Keratinocyte (primary cell): ENCODE measurements around the gene EMC10. TPM values are rescaled to one million over a fixed set of nuclear protein-coding genes. Genes with fewer than 3 reads are reported as not detected.

ENCODE experiments used
- DNase-seq: peaks from one replicate; pipeline ENCODE4 v3.0.0-alpha.2; 2011; ENCODE audit warnings: low read depth, missing footprints, low spot score
- FAIRE-seq: peaks from 2 replicates; lab custom pipeline; 2011; peaks lifted over from hg19 to GRCh38; lab: Jason Lieb, UNC
- H2AFZ ChIP-seq: 2 replicates; pipeline ENCODE4 v1.6.0; 2012; ENCODE audit warnings: low read length, control low read depth, inconsistent platforms; ENCODE audit not compliant: control insufficient read depth
- H3K27ac ChIP-seq: 2 replicates; pipeline ENCODE4 v1.5.1; 2011; ENCODE audit warnings: low read length; ENCODE audit not compliant: control insufficient read depth, insufficient read depth
- H3K27me3 ChIP-seq: 3 replicates; pipeline ENCODE4 v1.6.0; 2011; ENCODE audit warnings: low read length; ENCODE audit not compliant: control insufficient read depth, insufficient read depth; ENCODE audit errors: extremely low read depth
- H3K36me3 ChIP-seq, 2 experiments: 2 replicates in 1 of 2; 3 replicates in 1 of 2; pipeline ENCODE4 v1.5.1; 2011; ENCODE audit warnings: low read length in 2 of 2, mild to moderate bottlenecking in 1 of 2; ENCODE audit not compliant: control insufficient read depth in 2 of 2, insufficient read depth in 2 of 2; ENCODE audit errors: extremely low read depth in 1 of 2
- H3K4me1 ChIP-seq: 3 replicates; pipeline ENCODE4 v1.5.1; 2011; ENCODE audit warnings: low read length; ENCODE audit not compliant: control insufficient read depth, insufficient read depth; ENCODE audit errors: extremely low read depth
- H3K4me2 ChIP-seq: 3 replicates; pipeline ENCODE4 v1.6.0; 2011; ENCODE audit warnings: low read depth, low read length; ENCODE audit not compliant: control insufficient read depth, insufficient read depth; ENCODE audit errors: extremely low read depth
- H3K4me3 ChIP-seq, 3 experiments: fragments of 200-600 bp in 1 of 3; sonication (generic) in 1 of 3; 2 replicates in 2 of 3; 3 replicates in 1 of 3; pipeline ENCODE4 v1.5.1; 2011 to 2016; ENCODE audit warnings: low read length in 3 of 3, mild to moderate bottlenecking in 3 of 3, control low read depth in 2 of 3, inconsistent platforms in 1 of 3, low read depth in 1 of 3, mixed read lengths in 1 of 3, mixed run types in 1 of 3, moderate library complexity in 1 of 3; ENCODE audit not compliant: control insufficient read depth in 2 of 3, insufficient read depth in 2 of 3; ENCODE audit errors: extremely low read depth in 1 of 3
- H3K79me2 ChIP-seq: 2 replicates; pipeline ENCODE4 v1.6.0; 2012; ENCODE audit warnings: low read length; ENCODE audit not compliant: control insufficient read depth, insufficient read depth
- H3K9ac ChIP-seq: 3 replicates; pipeline ENCODE4 v1.6.0; 2011; ENCODE audit warnings: low read length; ENCODE audit not compliant: control insufficient read depth, insufficient read depth; ENCODE audit errors: extremely low read depth
- H3K9me1 ChIP-seq: 3 replicates; pipeline ENCODE4 v1.6.0; 2011; ENCODE audit warnings: low read length; ENCODE audit not compliant: control insufficient read depth, insufficient read depth; ENCODE audit errors: extremely low read depth
- H3K9me3 ChIP-seq: 2 replicates; pipeline ENCODE4 v1.5.1; 2012; ENCODE audit warnings: low read depth, low read length; ENCODE audit not compliant: control insufficient read depth
- H4K20me1 ChIP-seq: 3 replicates; pipeline ENCODE4 v1.6.0; 2011; ENCODE audit warnings: low read length; ENCODE audit not compliant: control insufficient read depth, insufficient read depth; ENCODE audit errors: extremely low read depth
- EZH2 ChIP-seq: IDR thresholded peaks from one replicate; pipeline ENCODE4 v1.6.1; 2012; ENCODE audit warnings: inconsistent platforms, mild to moderate bottlenecking, low read length, moderate library complexity
- dilution Hi-C: fragments of 300-500 bp; cut with MboI; formaldehyde crosslinking; loops from one replicate; pipeline ENCODE4 v1.7.0; 2020; ENCODE audit warnings: low sequenced_read_pairs; ENCODE audit not compliant: extremely low pct_ligation_motif_present
- polyA plus RNA-seq, 5 experiments: library from polyadenylated mRNA; depleted of rRNA in 3 of 5; stranded (reverse) in 3 of 5; stranded (forward) in 1 of 5; unstranded in 1 of 5; fragments of >200 nt; gene quantifications; 1 replicate in 1 of 5; 2 replicates in 3 of 5; 3 replicates in 1 of 5; pipeline versions ENCODE4 v1.2.1 to v1.2.3, GENCODE V29; 2011 to 2012; ENCODE audit warnings: missing spikeins in 2 of 5, low read depth in 1 of 5, low replicate concordance in 1 of 5
- TF ChIP-seq, protein P1 (sequence below), 3 experiments: IDR thresholded peaks in 1 of 3; conservative IDR thresholded peaks in 1 of 3; optimal IDR thresholded peaks in 1 of 3; 2 replicates in 2 of 3; 3 replicates in 1 of 3; pipeline versions ENCODE3 to v1.5.1; 2011; ENCODE audit warnings: low read length in 3 of 3, mild to moderate bottlenecking in 3 of 3, moderate library complexity in 2 of 3, control low read depth in 1 of 3, inconsistent platforms in 1 of 3; ENCODE audit not compliant: insufficient read depth in 2 of 3; ENCODE audit errors: extremely low read depth in 1 of 3

Gene EMC10
- polyA plus RNA-seq, 1 donor (not counting 4 experiments of a cell fraction or from before 2014, with no cell fraction given), result 26.7 TPM

GRCh38 chr19:50498219-50499056 is 22.1 kb downstream of the EMC10 start:
- no peaks in the 10 kb centered on the region for H3K79me2 ChIP-seq
- H3K4me1 ChIP-seq, result no peaks in the 10 kb centered on the region
- no peak for TF ChIP-seq EZH2
- TF ChIP-seq, protein P1, sequence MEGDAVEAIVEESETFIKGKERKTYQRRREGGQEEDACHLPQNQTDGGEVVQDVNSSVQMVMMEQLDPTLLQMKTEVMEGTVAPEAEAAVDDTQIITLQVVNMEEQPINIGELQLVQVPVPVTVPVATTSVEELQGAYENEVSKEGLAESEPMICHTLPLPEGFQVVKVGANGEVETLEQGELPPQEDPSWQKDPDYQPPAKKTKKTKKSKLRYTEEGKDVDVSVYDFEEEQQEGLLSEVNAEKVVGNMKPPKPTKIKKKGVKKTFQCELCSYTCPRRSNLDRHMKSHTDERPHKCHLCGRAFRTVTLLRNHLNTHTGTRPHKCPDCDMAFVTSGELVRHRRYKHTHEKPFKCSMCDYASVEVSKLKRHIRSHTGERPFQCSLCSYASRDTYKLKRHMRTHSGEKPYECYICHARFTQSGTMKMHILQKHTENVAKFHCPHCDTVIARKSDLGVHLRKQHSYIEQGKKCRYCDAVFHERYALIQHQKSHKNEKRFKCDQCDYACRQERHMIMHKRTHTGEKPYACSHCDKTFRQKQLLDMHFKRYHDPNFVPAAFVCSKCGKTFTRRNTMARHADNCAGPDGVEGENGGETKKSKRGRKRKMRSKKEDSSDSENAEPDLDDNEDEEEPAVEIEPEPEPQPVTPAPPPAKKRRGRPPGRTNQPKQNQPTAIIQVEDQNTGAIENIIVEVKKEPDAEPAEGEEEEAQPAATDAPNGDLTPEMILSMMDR (optimal IDR thresholded peaks at IDR 0.05 in 1 of 3, IDR thresholded peaks at IDR 0.05 in 1 of 3, conservative IDR thresholded peaks at IDR 0.05 in 1 of 3; ENCODE audit: extremely low read depth in 1 of 3, insufficient read depth in 2 of 3, low read length in 3 of 3), result no peak
- H3K36me3 ChIP-seq, result no peaks in the 10 kb centered on the region
- H3K9me1 ChIP-seq, result no peaks in the 10 kb centered on the region
- H3K4me3 ChIP-seq, result no peak overlapping the region
- H2AFZ ChIP-seq, result no peak overlapping the region
- H3K27me3 ChIP-seq, result peaks cover 6% of the 10 kb centered on the region
- H3K9me3 ChIP-seq, result no peaks in the 10 kb centered on the region
- H3K9ac ChIP-seq, result no peak overlapping the region
- no peaks in the 10 kb centered on the region for H4K20me1 ChIP-seq
- H3K4me2 ChIP-seq, result no peak overlapping the region
- DNase-seq (no peak), FAIRE-seq (no peak)
- dilution Hi-C loops, result no loop called here
- no peak overlapping the region for H3K27ac ChIP-seq

- Histone ChIP-seq H2AFZ (no peak overlapping the region), H3K9me1 (no peaks in the 10 kb centered on the region), H3K36me3 (no peaks in the 10 kb centered on the region), H3K79me2 (no peaks in the 10 kb centered on the region), H3K9ac (no peak overlapping the region), H3K4me1 (no peaks in the 10 kb centered on the region), H3K9me3 (no peaks in the 10 kb centered on the region), H3K4me3 (no peak overlapping the region), H3K27ac (no peak overlapping the region), H4K20me1 (no peaks in the 10 kb centered on the region), H3K4me2 (no peak overlapping the region), H3K27me3 (peaks cover 5% of the 10 kb centered on the region)
- FAIRE-seq (no peak), DNase-seq (no peak)
- dilution Hi-C loops, result no loop called here
- TF ChIP-seq EZH2, result no peak
- TF ChIP-seq, protein P1 (optimal IDR thresholded peaks at IDR 0.05 in 1 of 3, IDR thresholded peaks at IDR 0.05 in 1 of 3, conservative IDR thresholded peaks at IDR 0.05 in 1 of 3; ENCODE audit: extremely low read depth in 1 of 3, insufficient read depth in 2 of 3, low read length in 3 of 3), result peak in 1 of 3 experiments; percentile 26
Measured at GRCh38 chr19:50500060-50500752, 23.9 kb downstream of the EMC10 start.
